ENCODE results near the gene BRD3OS.

- TF ChIP-seq CTCF (IDR thresholded peaks at IDR 0.05) (no peak), POLR2AphosphoS5 (IDR thresholded peaks at IDR 0.05; ENCODE audit: low read depth, low read length) (no peak), GABPA (IDR thresholded peaks at IDR 0.05; ENCODE audit: low read depth) (no peak), CHD2 (IDR thresholded peaks at IDR 0.05; ENCODE audit: low read length, partially characterized antibody) (no peak), YY1 (IDR thresholded peaks at IDR 0.05; ENCODE audit: low read depth) (no peak), EZH2phosphoT487 (IDR thresholded peaks at IDR 0.05; ENCODE audit: borderline replicate concordance, low read depth) (no peak), MAX (IDR thresholded peaks at IDR 0.05; ENCODE audit: low read depth) (no peak), ELF1 (IDR thresholded peaks at IDR 0.05) (no peak)
Measured at GRCh38 chr9:133986061-133986460, 39.2 kb upstream of the BRD3OS start.
